Ascending aorta (tissue), 2 donors: ENCODE data around the gene PPP1R37. TPM values are rescaled to one million over a fixed set of nuclear protein-coding genes. Genes with fewer than 3 reads are reported as not detected.

Experiments used
- DNase-seq, 2 donors: peaks; one replicate each; pipeline ENCODE4 v3.0.0-alpha.2; 2019; ENCODE audit warnings: low spot score in 2 of 2
- H3K27ac ChIP-seq, 2 donors: fragments of 200-600 bp; sonication (generic); one replicate each; pipeline ENCODE4 v1.5.1; 2016 to 2017; ENCODE audit warnings: mild to moderate bottlenecking in 1 of 2
- H3K27me3 ChIP-seq: fragments of 200-600 bp; sonication (generic); one replicate; pipeline ENCODE4 v1.5.1; 2017
- H3K36me3 ChIP-seq, 2 donors: fragments of 200-600 bp; sonication (generic); one replicate each; pipeline ENCODE4 v1.5.1; 2016
- H3K4me1 ChIP-seq, 2 donors: fragments of 200-600 bp; sonication (generic); one replicate each; pipeline ENCODE4 v1.5.1; 2016 to 2017; ENCODE audit warnings: mild to moderate bottlenecking in 1 of 2
- H3K4me3 ChIP-seq, 2 donors: fragments of 200-600 bp; sonication (generic); one replicate each; pipeline ENCODE4 v1.5.1; 2016 to 2017; ENCODE audit warnings: mild to moderate bottlenecking in 1 of 2
- H3K9me3 ChIP-seq, 2 donors: fragments of 200-600 bp; sonication (generic); one replicate each; pipeline ENCODE4 v1.5.1; 2016
- intact Hi-C: fragments of 100-400 bp; cut with DNase I; formaldehyde crosslinking; loops from one replicate; pipeline ENCODE4 v1.15.1; 2023
- total RNA-seq: library from RNA; depleted of rRNA; stranded (reverse); fragments of >200 nt; gene quantifications from one replicate; pipeline ENCODE4 v1.1.0, GENCODE V29; 2016
- TF ChIP-seq, protein P1 (sequence below), 3 experiments: fragments of 200-600 bp in 2 of 3; fragments of 450-650 bp in 1 of 3; sonication (generic) in 2 of 3; IDR thresholded peaks; one replicate each; pipeline ENCODE4 v1.5.1; 2016 to 2019; ENCODE audit warnings: antibody characterized with exemption in 3 of 3, mild to moderate bottlenecking in 1 of 3, moderate library complexity in 1 of 3

The PPP1R37 gene
- total RNA-seq, 1 donor from 2014 or later, result 17.6 TPM

- Histone ChIP-seq H3K36me3 (no peaks in the 10 kb centered on the region), H3K27ac (no peak overlapping the region), H3K4me1 (no peaks in the 10 kb centered on the region), H3K4me3 (no peak overlapping the region), H3K27me3 (no peaks in the 10 kb centered on the region), H3K9me3 (no peaks in the 10 kb centered on the region)
- TF ChIP-seq, protein P1, sequence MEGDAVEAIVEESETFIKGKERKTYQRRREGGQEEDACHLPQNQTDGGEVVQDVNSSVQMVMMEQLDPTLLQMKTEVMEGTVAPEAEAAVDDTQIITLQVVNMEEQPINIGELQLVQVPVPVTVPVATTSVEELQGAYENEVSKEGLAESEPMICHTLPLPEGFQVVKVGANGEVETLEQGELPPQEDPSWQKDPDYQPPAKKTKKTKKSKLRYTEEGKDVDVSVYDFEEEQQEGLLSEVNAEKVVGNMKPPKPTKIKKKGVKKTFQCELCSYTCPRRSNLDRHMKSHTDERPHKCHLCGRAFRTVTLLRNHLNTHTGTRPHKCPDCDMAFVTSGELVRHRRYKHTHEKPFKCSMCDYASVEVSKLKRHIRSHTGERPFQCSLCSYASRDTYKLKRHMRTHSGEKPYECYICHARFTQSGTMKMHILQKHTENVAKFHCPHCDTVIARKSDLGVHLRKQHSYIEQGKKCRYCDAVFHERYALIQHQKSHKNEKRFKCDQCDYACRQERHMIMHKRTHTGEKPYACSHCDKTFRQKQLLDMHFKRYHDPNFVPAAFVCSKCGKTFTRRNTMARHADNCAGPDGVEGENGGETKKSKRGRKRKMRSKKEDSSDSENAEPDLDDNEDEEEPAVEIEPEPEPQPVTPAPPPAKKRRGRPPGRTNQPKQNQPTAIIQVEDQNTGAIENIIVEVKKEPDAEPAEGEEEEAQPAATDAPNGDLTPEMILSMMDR (IDR thresholded peaks at IDR 0.05), result no peak
- no peak for DNase-seq
- intact Hi-C loops, result no loop called here
Measured at GRCh38 chr19:45122832-45123231, 29.9 kb downstream of the PPP1R37 start.

GRCh38 chr19:45123440-45123850 is 30.5 kb downstream of the PPP1R37 start:
- Histone ChIP-seq H3K9me3 (no peaks in the 10 kb centered on the region), H3K27me3 (no peaks in the 10 kb centered on the region), H3K4me1 (no peaks in the 10 kb centered on the region), H3K4me3 (no peak overlapping the region), H3K36me3 (no peaks in the 10 kb centered on the region), H3K27ac (no peak overlapping the region)
- intact Hi-C loops, result no loop called here
- TF ChIP-seq, protein P1 (IDR thresholded peaks at IDR 0.05), result no peak
- DNase-seq, result no peak

DNA sequence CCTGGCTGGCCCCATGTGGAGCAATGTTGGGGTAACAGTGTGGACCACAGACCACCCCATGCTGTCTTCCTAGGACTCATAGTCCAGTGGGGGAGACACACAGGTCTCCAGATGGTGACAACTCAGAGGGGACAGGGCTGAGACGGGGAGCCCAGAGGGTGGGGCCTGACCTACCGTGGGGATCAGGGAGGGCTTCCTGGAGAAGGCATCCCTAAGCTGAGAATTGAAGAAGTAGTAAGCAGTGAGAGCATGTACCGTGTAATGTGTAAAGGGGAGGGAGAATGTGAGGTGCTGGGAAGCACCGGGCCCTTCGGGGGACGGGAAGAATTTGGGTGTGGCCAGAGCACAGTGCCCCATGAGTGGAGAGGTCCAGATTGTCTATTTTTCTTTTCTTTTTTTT is 31.0 kb downstream of the PPP1R37 start:
- H3K4me1 ChIP-seq, result no peaks in the 10 kb centered on the region
- no peak overlapping the region for H3K27ac ChIP-seq
- no peaks in the 10 kb centered on the region for H3K9me3 ChIP-seq
- no peaks in the 10 kb centered on the region for H3K36me3 ChIP-seq
- H3K4me3 ChIP-seq, result no peak overlapping the region
- no peak for DNase-seq
- H3K27me3 ChIP-seq, result no peaks in the 10 kb centered on the region
- intact Hi-C loops, result no loop called here
- TF ChIP-seq, protein P1 (IDR thresholded peaks at IDR 0.05), result no peak

DNA sequence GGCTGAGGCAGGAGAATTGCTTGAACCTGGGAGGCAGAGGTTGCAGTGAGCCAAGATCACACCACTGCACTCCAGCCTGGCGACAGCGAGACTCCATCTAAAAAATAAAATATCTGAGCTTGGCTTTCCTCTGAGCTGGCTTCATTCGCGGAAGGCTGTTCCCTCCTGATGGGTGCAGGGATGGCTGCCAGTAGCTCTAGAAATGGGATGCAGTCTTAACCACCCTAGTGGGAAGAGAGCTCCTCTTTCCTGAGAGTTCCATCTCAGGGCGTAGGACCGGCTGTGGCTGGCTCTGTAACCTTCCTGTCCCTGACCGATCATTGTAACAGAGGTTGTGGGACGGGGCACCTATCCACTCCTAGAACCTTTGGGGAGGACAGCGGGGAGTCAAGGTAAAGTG is 32.4 kb downstream of the PPP1R37 start:
- Histone ChIP-seq H3K9me3 (no peaks in the 10 kb centered on the region), H3K4me3 (no peak overlapping the region), H3K36me3 (no peaks in the 10 kb centered on the region), H3K27me3 (no peaks in the 10 kb centered on the region), H3K4me1 (no peaks in the 10 kb centered on the region), H3K27ac (no peak overlapping the region)
- intact Hi-C loops, result no loop called here
- DNase-seq, result no peak
- TF ChIP-seq, protein P1 (IDR thresholded peaks at IDR 0.05), result no peak

DNA sequence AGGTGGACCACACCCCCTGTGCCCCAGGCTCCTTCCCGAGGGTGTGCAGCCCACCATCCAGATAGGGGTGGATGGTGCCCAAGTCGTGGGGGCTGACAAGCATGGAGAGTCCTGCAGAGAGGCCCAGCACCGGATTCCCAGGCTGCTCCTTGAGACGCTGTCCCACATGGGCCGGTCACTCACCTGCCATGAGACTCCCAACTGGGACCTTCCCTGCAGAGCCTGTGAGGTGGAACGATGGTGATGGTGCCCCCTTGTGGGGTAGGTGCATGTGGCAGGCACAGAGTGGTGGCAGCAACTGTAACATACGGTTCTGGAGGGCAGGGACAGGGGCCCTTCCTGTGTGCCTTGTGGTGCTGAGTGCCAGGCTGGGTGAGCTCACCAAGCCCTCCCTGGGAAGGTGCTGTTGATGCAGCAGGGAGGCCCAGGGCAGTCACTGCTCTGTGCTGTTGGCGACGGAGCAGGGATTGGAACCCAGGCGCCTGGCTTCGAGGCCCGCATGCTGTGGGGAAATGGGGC is 33.1 kb downstream of the PPP1R37 start:
- Histone ChIP-seq H3K4me1 (no peaks in the 10 kb centered on the region), H3K27ac (no peak overlapping the region), H3K4me3 (no peak overlapping the region), H3K9me3 (no peaks in the 10 kb centered on the region), H3K36me3 (no peaks in the 10 kb centered on the region), H3K27me3 (no peaks in the 10 kb centered on the region)
- DNase-seq, result no peak
- intact Hi-C loops, result no loop called here
- TF ChIP-seq, protein P1 (IDR thresholded peaks at IDR 0.05), result peak; percentile 26 to 43 (median 27)

GRCh38 chr19:45126654-45127053 is 33.7 kb downstream of the PPP1R37 start:
- Histone ChIP-seq H3K4me1 (no peaks in the 10 kb centered on the region), H3K27me3 (no peaks in the 10 kb centered on the region), H3K4me3 (no peak overlapping the region), H3K27ac (no peak overlapping the region), H3K36me3 (no peaks in the 10 kb centered on the region), H3K9me3 (no peaks in the 10 kb centered on the region)
- intact Hi-C loops, result no loop called here
- TF ChIP-seq, protein P1 (IDR thresholded peaks at IDR 0.05), result no peak
- DNase-seq, result no peak
